ENCODE data around the gene SYT6.

Gene SYT6

DNA sequence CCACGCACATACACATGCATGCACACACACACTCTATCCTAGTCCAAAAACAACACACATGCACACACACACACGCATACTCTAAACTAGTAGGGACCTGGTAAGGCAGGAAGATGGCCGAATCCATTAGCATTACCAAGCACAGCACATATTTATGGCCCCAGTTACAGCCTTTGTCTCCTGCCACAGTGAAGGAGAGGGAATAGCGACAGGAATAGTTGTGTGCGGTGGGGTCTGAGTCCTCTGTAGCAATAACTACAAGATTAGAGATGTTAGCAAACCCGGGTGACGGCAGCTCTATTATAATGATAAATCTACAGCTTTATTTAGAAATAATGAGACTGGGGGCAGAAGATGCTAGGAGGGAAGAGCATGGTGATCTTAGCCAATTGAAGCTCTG is 20.5 kb downstream of the SYT6 start:
- Histone ChIP-seq H3K4me3 (IDR thresholded peaks at IDR 0.05; ENCODE audit: insufficient read depth, low read depth, low read length) (no peak overlapping the region), H2AFZ (ENCODE audit: low read depth) (no peak overlapping the region), H3K27me3 (ENCODE audit: insufficient read depth, low read depth) (no peaks in the 10 kb centered on the region), H3K27ac (no peak overlapping the region), H3K79me2 (ENCODE audit: insufficient read depth, low read depth) (no peaks in the 10 kb centered on the region), H3K36me3 (ENCODE audit: insufficient read depth) (no peaks in the 10 kb centered on the region), H4K20me1 (ENCODE audit: insufficient read depth) (no peaks in the 10 kb centered on the region), H3K4me2 (no peak overlapping the region), H3K9ac (no peak overlapping the region), H3K4me1 (ENCODE audit: low read depth, poor library complexity, severe bottlenecking) (no peaks in the 10 kb centered on the region)
- TF ChIP-seq, protein P1, sequence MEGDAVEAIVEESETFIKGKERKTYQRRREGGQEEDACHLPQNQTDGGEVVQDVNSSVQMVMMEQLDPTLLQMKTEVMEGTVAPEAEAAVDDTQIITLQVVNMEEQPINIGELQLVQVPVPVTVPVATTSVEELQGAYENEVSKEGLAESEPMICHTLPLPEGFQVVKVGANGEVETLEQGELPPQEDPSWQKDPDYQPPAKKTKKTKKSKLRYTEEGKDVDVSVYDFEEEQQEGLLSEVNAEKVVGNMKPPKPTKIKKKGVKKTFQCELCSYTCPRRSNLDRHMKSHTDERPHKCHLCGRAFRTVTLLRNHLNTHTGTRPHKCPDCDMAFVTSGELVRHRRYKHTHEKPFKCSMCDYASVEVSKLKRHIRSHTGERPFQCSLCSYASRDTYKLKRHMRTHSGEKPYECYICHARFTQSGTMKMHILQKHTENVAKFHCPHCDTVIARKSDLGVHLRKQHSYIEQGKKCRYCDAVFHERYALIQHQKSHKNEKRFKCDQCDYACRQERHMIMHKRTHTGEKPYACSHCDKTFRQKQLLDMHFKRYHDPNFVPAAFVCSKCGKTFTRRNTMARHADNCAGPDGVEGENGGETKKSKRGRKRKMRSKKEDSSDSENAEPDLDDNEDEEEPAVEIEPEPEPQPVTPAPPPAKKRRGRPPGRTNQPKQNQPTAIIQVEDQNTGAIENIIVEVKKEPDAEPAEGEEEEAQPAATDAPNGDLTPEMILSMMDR (conservative IDR thresholded peaks at IDR 0.05; ENCODE audit: low read depth, low read length), result no peak

DNA sequence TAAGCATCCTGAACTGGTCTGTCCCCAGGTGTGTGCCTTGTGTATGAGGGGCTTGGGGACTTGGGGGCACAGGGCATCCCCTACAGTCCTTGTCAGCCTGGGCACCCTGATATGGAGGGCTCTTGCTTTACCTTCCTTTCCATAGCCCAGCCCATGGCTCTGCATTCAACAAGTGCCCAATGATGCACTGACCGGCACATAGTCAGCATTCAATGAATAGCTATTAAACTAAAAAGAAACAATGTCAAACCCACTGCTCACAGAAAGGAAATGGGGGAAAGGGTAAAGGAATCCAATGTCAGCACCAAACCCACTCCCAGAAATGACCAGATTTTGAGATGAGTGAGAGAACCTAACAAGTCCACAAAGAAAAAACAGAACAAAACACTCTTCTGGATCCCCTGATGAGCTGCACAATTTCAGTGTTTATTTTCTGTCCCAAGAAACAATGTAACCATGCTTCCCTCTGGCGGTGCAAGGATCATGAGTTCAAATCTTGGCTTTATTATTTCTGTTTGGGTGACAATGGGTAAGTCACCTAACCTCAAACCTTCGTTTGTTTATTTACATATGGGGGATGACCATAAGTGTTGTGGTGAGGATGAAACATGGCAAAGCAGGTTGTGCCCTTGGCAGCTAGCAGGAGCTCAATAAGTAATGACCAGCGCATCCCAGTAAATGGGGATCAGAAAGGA is 22.0 kb downstream of the SYT6 start:
- H3K36me3 ChIP-seq (ENCODE audit: insufficient read depth), result no peaks in the 10 kb centered on the region
- no peak overlapping the region for H3K27ac ChIP-seq
- no peaks in the 10 kb centered on the region for H3K79me2 ChIP-seq (ENCODE audit: insufficient read depth, low read depth)
- no peaks in the 10 kb centered on the region for H4K20me1 ChIP-seq (ENCODE audit: insufficient read depth)
- H3K4me2 ChIP-seq, result no peak overlapping the region
- no peaks in the 10 kb centered on the region for H3K4me1 ChIP-seq (ENCODE audit: low read depth, poor library complexity, severe bottlenecking)
- H2AFZ ChIP-seq (ENCODE audit: low read depth), result no peak overlapping the region
- no peaks in the 10 kb centered on the region for H3K27me3 ChIP-seq (ENCODE audit: insufficient read depth, low read depth)
- H3K9ac ChIP-seq, result no peak overlapping the region
- H3K4me3 ChIP-seq (IDR thresholded peaks at IDR 0.05; ENCODE audit: insufficient read depth, low read depth, low read length), result no peak overlapping the region
- TF ChIP-seq, protein P1 (conservative IDR thresholded peaks at IDR 0.05; ENCODE audit: low read depth, low read length), result no peak

DNA sequence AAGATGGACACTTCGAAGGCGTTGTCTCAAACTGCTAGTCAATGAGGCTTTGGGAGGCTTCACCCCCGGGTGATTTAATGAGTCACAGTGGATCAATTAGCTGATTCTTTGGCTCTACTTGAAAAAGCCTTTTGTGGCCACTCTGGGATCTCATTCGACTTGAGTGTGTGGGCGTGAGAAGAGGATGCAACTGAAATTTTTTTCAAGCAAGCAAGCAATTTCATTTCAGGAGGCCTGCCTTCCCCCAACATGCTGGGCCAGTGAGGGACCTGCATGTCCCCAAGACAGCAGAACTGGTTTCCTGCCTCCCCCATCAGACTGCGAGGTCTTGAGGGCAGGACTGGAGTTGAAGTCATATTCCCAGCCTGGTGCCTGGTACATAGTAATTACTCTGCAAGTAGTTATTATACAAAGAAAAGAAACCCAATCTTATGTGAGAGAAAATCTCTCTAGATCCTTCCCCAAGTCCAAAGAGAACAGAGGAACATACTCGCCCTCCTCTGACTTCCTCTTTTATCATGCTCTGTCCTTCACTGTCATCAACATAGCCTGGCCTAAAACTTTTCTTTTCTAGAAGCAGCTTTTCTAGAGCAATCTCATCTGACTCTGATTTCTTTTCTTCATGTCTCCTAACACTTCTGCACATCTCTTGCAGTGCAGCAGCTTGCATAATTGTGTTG is 22.7 kb downstream of the SYT6 start:
- no peaks in the 10 kb centered on the region for H4K20me1 ChIP-seq (ENCODE audit: insufficient read depth)
- no peak overlapping the region for H3K9ac ChIP-seq
- no peak overlapping the region for H3K4me2 ChIP-seq
- no peaks in the 10 kb centered on the region for H3K36me3 ChIP-seq (ENCODE audit: insufficient read depth)
- no peaks in the 10 kb centered on the region for H3K79me2 ChIP-seq (ENCODE audit: insufficient read depth, low read depth)
- no peak overlapping the region for H2AFZ ChIP-seq (ENCODE audit: low read depth)
- H3K4me1 ChIP-seq (ENCODE audit: low read depth, poor library complexity, severe bottlenecking), result no peaks in the 10 kb centered on the region
- H3K27me3 ChIP-seq (ENCODE audit: insufficient read depth, low read depth), result no peaks in the 10 kb centered on the region
- no peak overlapping the region for H3K27ac ChIP-seq
- no peak overlapping the region for H3K4me3 ChIP-seq (IDR thresholded peaks at IDR 0.05; ENCODE audit: insufficient read depth, low read depth, low read length)
- TF ChIP-seq, protein P1 (conservative IDR thresholded peaks at IDR 0.05; ENCODE audit: low read depth, low read length), result no peak

DNA sequence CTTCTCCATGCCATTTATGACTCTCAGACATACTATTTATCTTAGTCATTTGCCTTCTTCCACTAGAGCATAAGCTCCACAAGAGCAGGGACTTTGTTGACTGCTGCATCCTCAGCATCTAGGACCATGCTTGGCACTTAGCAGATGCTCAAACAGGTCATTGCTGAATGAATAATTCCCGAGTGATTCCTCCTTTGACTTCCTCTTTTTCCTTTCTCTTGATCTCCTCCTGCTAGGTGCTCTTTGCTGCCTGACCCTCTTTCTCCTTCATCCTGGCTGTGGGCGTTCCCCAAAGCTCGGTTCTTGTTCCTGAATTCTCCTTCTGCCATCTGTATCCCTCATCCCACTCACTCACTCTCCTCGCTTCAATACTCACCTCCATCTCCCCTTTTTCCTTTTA is 23.5 kb downstream of the SYT6 start:
- Histone ChIP-seq H3K4me2 (no peak overlapping the region), H2AFZ (ENCODE audit: low read depth) (no peak overlapping the region), H3K79me2 (ENCODE audit: insufficient read depth, low read depth) (no peaks in the 10 kb centered on the region), H3K4me3 (IDR thresholded peaks at IDR 0.05; ENCODE audit: insufficient read depth, low read depth, low read length) (no peak overlapping the region), H3K9ac (no peak overlapping the region), H3K4me1 (ENCODE audit: low read depth, poor library complexity, severe bottlenecking) (no peaks in the 10 kb centered on the region), H4K20me1 (ENCODE audit: insufficient read depth) (no peaks in the 10 kb centered on the region), H3K27me3 (ENCODE audit: insufficient read depth, low read depth) (no peaks in the 10 kb centered on the region), H3K36me3 (ENCODE audit: insufficient read depth) (no peaks in the 10 kb centered on the region), H3K27ac (no peak overlapping the region)
- TF ChIP-seq, protein P1 (conservative IDR thresholded peaks at IDR 0.05; ENCODE audit: low read depth, low read length), result no peak
